IMR-90 (cell line): ENCODE measurements around the gene CALD1. TPM values are rescaled to one million over a fixed set of nuclear protein-coding genes. Genes with fewer than 3 reads are reported as not detected.

Experiments used
- ATAC-seq: fragments of 200-7000 bp; cut with Tn5 transposase; 2 replicates; pipeline ENCODE4 v1.9.1; 2020; ENCODE audit warnings: low read depth, mild to moderate bottlenecking, moderate library complexity
- BruUV-seq: library from RNA; stranded (reverse); fragments of 400-500 nt; replicated peaks from 2 replicates; lab custom pipeline; 2021; lab: Mats Ljungman, UMichigan
- CTCF ChIA-PET: fragments of 300-600 bp; formaldehyde crosslinking; extraction: SDS; loops from one replicate; lab custom pipeline; 2021; ENCODE audit warnings: antibody characterized with exemption; lab: Yijun Ruan, JAX
- POLR2A ChIA-PET: fragments of 300-600 bp; sonication (Branson Sonifier 250); formaldehyde crosslinking; loops from one replicate; lab custom pipeline; 2022; ENCODE audit warnings: antibody characterized with exemption; ENCODE audit not compliant: unreplicated experiment; lab: Charles Lee
- DNase-seq: peaks from one replicate; pipeline ENCODE4 v3.0.0; 2013
- H2AFZ ChIP-seq: replicated peaks from 2 replicates; pipeline ENCODE3; 2013; ENCODE audit warnings: low read length, mild to moderate bottlenecking; ENCODE audit not compliant: poor library complexity
- H2AK5ac ChIP-seq: 2 replicates; pipeline ENCODE4 v1.6.1; 2013; ENCODE audit warnings: low read depth, low read length, inconsistent platforms
- H2AK9ac ChIP-seq: replicated peaks from 2 replicates; pipeline ENCODE3; 2013; ENCODE audit warnings: mild to moderate bottlenecking, low read depth, low read length, moderate library complexity; ENCODE audit not compliant: poor library complexity
- H2BK120ac ChIP-seq: 2 replicates; pipeline ENCODE4 v1.6.1; 2013; ENCODE audit warnings: low read depth, low read length, inconsistent platforms
- H2BK15ac ChIP-seq: 3 replicates; pipeline ENCODE4 v1.6.1; 2013; ENCODE audit warnings: low read depth, low read length, inconsistent platforms
- H2BK20ac ChIP-seq: 2 replicates; pipeline ENCODE4 v1.6.1; 2013; ENCODE audit warnings: low read depth, mild to moderate bottlenecking, inconsistent platforms, low read length, moderate library complexity
- H2BK5ac ChIP-seq: 2 replicates; pipeline ENCODE4 v1.6.1; 2013; ENCODE audit warnings: mild to moderate bottlenecking, low read depth, low read length, inconsistent platforms; ENCODE audit not compliant: poor library complexity, severe bottlenecking
- H3K14ac ChIP-seq: replicated peaks from 2 replicates; pipeline ENCODE4 v1.6.1; 2013; ENCODE audit warnings: low read depth, low read length, inconsistent platforms
- H3K18ac ChIP-seq: 2 replicates; pipeline ENCODE4 v1.6.1; 2013; ENCODE audit warnings: low read depth, low read length, control low read depth
- H3K23ac ChIP-seq: 2 replicates; pipeline ENCODE4 v1.6.1; 2013; ENCODE audit warnings: low read depth, low read length, inconsistent platforms
- H3K27ac ChIP-seq: 2 replicates; pipeline ENCODE4 v1.5.1; 2013; ENCODE audit warnings: mild to moderate bottlenecking, control low read depth, low read length; ENCODE audit not compliant: insufficient read depth
- H3K27me3 ChIP-seq: 2 replicates; pipeline ENCODE4 v1.6.1; 2013; ENCODE audit warnings: low read length; ENCODE audit not compliant: control insufficient read depth, insufficient read depth
- H3K36me3 ChIP-seq: 2 replicates; pipeline ENCODE4 v1.6.1; 2013; ENCODE audit warnings: low read length, mixed read lengths; ENCODE audit not compliant: control insufficient read depth, insufficient read depth
- H3K4ac ChIP-seq: 2 replicates; pipeline ENCODE4 v1.6.1; 2013; ENCODE audit warnings: low read depth, low read length, inconsistent platforms
- H3K4me1 ChIP-seq: 2 replicates; pipeline ENCODE4 v1.6.1; 2013; ENCODE audit warnings: low read length, mixed read lengths; ENCODE audit not compliant: control insufficient read depth, insufficient read depth
- H3K4me2 ChIP-seq: 2 replicates; pipeline ENCODE4 v1.6.1; 2013; ENCODE audit warnings: low read depth, mild to moderate bottlenecking, control low read depth, low read length, moderate library complexity
- H3K4me3 ChIP-seq: 2 replicates; pipeline ENCODE4 v1.5.1; 2013; ENCODE audit warnings: low read depth, mild to moderate bottlenecking, control low read depth, low read length, moderate library complexity; ENCODE audit not compliant: insufficient read depth
- H3K56ac ChIP-seq: 2 replicates; pipeline ENCODE4 v1.6.1; 2013; ENCODE audit warnings: low read length, inconsistent platforms; ENCODE audit not compliant: insufficient read depth; ENCODE audit errors: extremely low read depth
- H3K79me1 ChIP-seq, 2 experiments: 2 replicates each; pipeline ENCODE4 v1.6.1; 2013; ENCODE audit warnings: low read length in 2 of 2, inconsistent platforms in 1 of 2, low read depth in 1 of 2
- H3K9ac ChIP-seq: 2 replicates; pipeline ENCODE4 v1.6.1; 2013; ENCODE audit warnings: low read depth, low read length, control low read depth
- H3K9me1 ChIP-seq: 2 replicates; pipeline ENCODE4 v1.6.1; 2013; ENCODE audit warnings: low read length, inconsistent platforms; ENCODE audit not compliant: insufficient read depth
- H3K9me3 ChIP-seq: 2 replicates; pipeline ENCODE4 v1.6.1; 2013; ENCODE audit warnings: low read length; ENCODE audit not compliant: control insufficient read depth, insufficient read depth
- H4K20me1 ChIP-seq: 2 replicates; pipeline ENCODE4 v1.6.1; 2013; ENCODE audit warnings: low read length, inconsistent platforms; ENCODE audit not compliant: insufficient read depth
- H4K5ac ChIP-seq: 2 replicates; pipeline ENCODE4 v1.6.1; 2013; ENCODE audit warnings: mild to moderate bottlenecking, low read depth, low read length, control low read depth
- H4K8ac ChIP-seq, 2 experiments: 2 replicates each; pipeline ENCODE4 v1.6.1; 2013; ENCODE audit warnings: low read depth in 2 of 2, low read length in 2 of 2, control low read depth in 1 of 2, inconsistent platforms in 1 of 2
- H4K91ac ChIP-seq: 2 replicates; pipeline ENCODE4 v1.6.1; 2013; ENCODE audit warnings: low read depth, low read length, inconsistent platforms; ENCODE audit not compliant: insufficient read depth
- BHLHE40 ChIP-seq: fragments of 150-350 bp; IDR thresholded peaks from 2 replicates; pipeline ENCODE4 v1.6.1; 2016; ENCODE audit warnings: mild to moderate bottlenecking, low read depth, low read length
- CEBPB ChIP-seq: IDR thresholded peaks from 2 replicates; pipeline ENCODE4 v1.6.1; 2012; ENCODE audit warnings: low read depth, low read length, improper control_type of control experiment
- MAFK ChIP-seq: IDR thresholded peaks from 2 replicates; pipeline ENCODE4 v1.6.1; 2012; ENCODE audit warnings: low read depth, low read length, improper control_type of control experiment
- MAZ ChIP-seq: IDR thresholded peaks from 2 replicates; pipeline ENCODE4 v1.6.1; 2012; ENCODE audit warnings: low read depth, mild to moderate bottlenecking, low read length, improper control_type of control experiment, moderate library complexity, borderline replicate concordance
- POLR2A ChIP-seq: IDR thresholded peaks from 2 replicates; pipeline ENCODE4 v1.6.1; 2012; ENCODE audit warnings: mild to moderate bottlenecking, low read depth, low read length
- RCOR1 ChIP-seq: IDR thresholded peaks from 2 replicates; pipeline ENCODE4 v1.6.1; 2012; ENCODE audit warnings: mild to moderate bottlenecking, low read length, improper control_type of control experiment; ENCODE audit not compliant: insufficient replicate concordance
- SMC3 ChIP-seq: fragments of 150-350 bp; IDR thresholded peaks from 2 replicates; pipeline ENCODE4 v1.6.1; 2016; ENCODE audit warnings: low read depth, mild to moderate bottlenecking, antibody characterized with exemption, low read length, moderate library complexity
- WGBS, 2 experiments: methylation state at CpG; one replicate each; pipeline versions ENCODE4 v1.1.5 to v1.1.7; 2013; ENCODE audit warnings: missing lambda C conversion rate in 2 of 2; ENCODE audit not compliant: insufficient read length in 1 of 2; ENCODE audit errors: extremely low coverage in 2 of 2; 5-methylcytosine and 5-hydroxymethylcytosine counted together
- dilution Hi-C: fragments of 300-500 bp; cut with HindIII; formaldehyde crosslinking; loops from one replicate; pipeline ENCODE4 v1.14.3; 2018; ENCODE audit warnings: low sequenced_read_pairs; ENCODE audit not compliant: unreplicated experiment
- in situ Hi-C: fragments of 300-500 bp; cut with MboI; formaldehyde crosslinking; loops from 3 replicates; pipeline ENCODE4 v1.14.3; 2019; ENCODE audit warnings: low sequenced_read_pairs, inconsistent platforms, mixed read lengths
- intact Hi-C: fragments of 100-400 bp; cut with micrococcal nuclease; formaldehyde crosslinking; loops from 2 replicates; pipeline ENCODE4 v1.10.0; 2022
- polyA plus RNA-seq, 3 experiments: library from polyadenylated mRNA; depleted of rRNA; stranded (reverse); fragments of >200 nt; gene quantifications; 2 replicates each; pipeline ENCODE4 v1.2.3, GENCODE V29; 2012; ENCODE audit warnings: low replicate concordance in 1 of 3
- total RNA-seq: library from RNA; depleted of rRNA; stranded (reverse); fragments of >200 nt; gene quantifications from 2 replicates; pipeline ENCODE4 v1.2.3, GENCODE V29; 2012

Gene CALD1
- total and polyA plus RNA-seq, 2 of the 4 experiments (the other 2 are of a cell fraction): 375 to 487 TPM

DNA sequence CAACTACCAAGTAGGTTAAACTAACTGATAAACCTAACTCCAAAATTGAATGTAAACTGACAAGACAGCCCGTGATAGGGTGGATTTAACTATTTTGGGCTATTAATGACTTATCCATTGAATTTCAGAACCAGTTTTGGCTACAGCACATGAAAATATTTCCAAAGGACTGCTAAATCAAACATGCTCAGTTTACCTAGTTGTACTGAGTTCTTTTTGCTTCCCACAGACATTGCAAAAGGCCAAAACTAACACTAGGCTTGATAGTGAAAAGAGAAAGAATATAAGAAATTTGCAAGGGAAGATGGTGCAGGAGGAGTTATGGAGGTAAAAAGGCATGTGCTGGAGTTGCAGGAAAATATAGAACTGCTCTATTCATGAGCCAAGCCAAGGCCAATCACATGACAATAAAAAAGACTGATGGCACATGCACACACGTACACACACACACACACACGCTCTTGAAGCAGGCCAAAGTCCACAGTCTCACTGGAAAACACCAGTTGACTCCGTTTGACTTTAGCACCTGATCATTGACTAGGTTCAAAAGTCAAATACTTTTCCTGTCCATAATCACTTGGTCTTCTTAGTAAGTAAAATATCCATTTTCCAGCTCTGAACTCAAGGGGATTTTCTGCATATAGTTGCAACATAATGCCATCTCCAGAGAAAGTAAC is 130.9 kb downstream of the CALD1 start:
- Histone ChIP-seq H2BK20ac (no peak overlapping the region), H2AK9ac (no peak overlapping the region), H4K20me1 (peaks cover 74% of the 10 kb centered on the region), H2BK120ac (no peak overlapping the region), H3K56ac (no peak overlapping the region), H2BK5ac (no peak overlapping the region), H3K18ac (no peak overlapping the region), H2BK15ac (no peak overlapping the region), H3K9ac (no peak overlapping the region), H3K27ac (no peak overlapping the region), H3K9me3 (no peaks in the 10 kb centered on the region), H3K36me3 (peaks cover 20% of the 10 kb centered on the region), H2AK5ac (no peak overlapping the region), H4K91ac (no peak overlapping the region), H3K9me1 (peaks cover 24% of the 10 kb centered on the region), H3K4me3 (no peak overlapping the region), H3K4ac (no peak overlapping the region), H3K4me2 (no peak overlapping the region), H3K27me3 (no peaks in the 10 kb centered on the region), H4K8ac (no peak overlapping the region), H3K14ac (no peak overlapping the region), H3K4me1 (peaks cover 23% of the 10 kb centered on the region), H3K79me1 (peaks cover 49 to 88% of the 10 kb centered on the region in 2 experiments), H4K5ac (no peak overlapping the region), H3K23ac (no peak overlapping the region), H2AFZ (no peak overlapping the region)
- intact Hi-C loops (no loop called here), in situ Hi-C loops (no loop called here), dilution Hi-C loops (no loop called here)
- no CpG with 5 or more reads among the region's 4 CpGs for WGBS, 2 experiments
- DNase-seq (no peak), ATAC-seq (no peak)
- ChIA-PET CTCF (no interaction called here), POLR2A (no interaction called here)
- TF ChIP-seq POLR2A (no peak), RCOR1 (no peak), CEBPB (no peak), MAZ (no peak), SMC3 (no peak), BHLHE40 (no peak), MAFK (no peak)
- BruUV-seq: no TSS peak
